Uterus (tissue), 2 donors: Measurements from ENCODE around the gene CMTM8.

Experiments used
- CTCF ChIP-seq, 4 experiments: fragments of 200-600 bp in 2 of 4; fragments of 450-650 bp in 2 of 4; sonication (generic) in 2 of 4; IDR thresholded peaks; one replicate each; pipeline ENCODE4 v1.5.1; 2016 to 2019; ENCODE audit warnings: antibody characterized with exemption in 4 of 4, mild to moderate bottlenecking in 2 of 4, moderate library complexity in 1 of 4
- POLR2A ChIP-seq, 2 donors: fragments of 450-650 bp; IDR thresholded peaks; one replicate each; pipeline ENCODE4 v1.6.1; 2016; ENCODE audit warnings: antibody characterized with exemption in 2 of 2, mild to moderate bottlenecking in 1 of 2, moderate library complexity in 1 of 2

- TF ChIP-seq POLR2A (IDR thresholded peaks at IDR 0.05) (no peak), CTCF (IDR thresholded peaks at IDR 0.05) (no peak)
Observed at GRCh38 chr3:32355751-32356291, 117.3 kb downstream of the CMTM8 start.
